Effector memory CD4-positive, alpha-beta T cell (primary cell): ENCODE data around the gene ZFPM1.

Experiments used
- DNase-seq, 3 donors: peaks; one replicate each; pipeline ENCODE4 v3.0.0-alpha.2; 2020
- H3K27ac ChIP-seq: 2 replicates; pipeline ENCODE4 v1.7.0; 2013; ENCODE audit warnings: mild to moderate bottlenecking, low read length, moderate library complexity; ENCODE audit not compliant: insufficient read depth, poor library complexity, severe bottlenecking
- H3K27me3 ChIP-seq: replicated peaks from 2 replicates; pipeline ENCODE4 v1.7.0; 2013; ENCODE audit warnings: mild to moderate bottlenecking, low read length; ENCODE audit not compliant: insufficient read depth, control insufficient read depth, poor library complexity, severe bottlenecking
- H3K36me3 ChIP-seq: 2 replicates; pipeline ENCODE4 v1.7.0; 2013; ENCODE audit warnings: mild to moderate bottlenecking, low read length, moderate library complexity; ENCODE audit not compliant: control insufficient read depth, insufficient read depth
- H3K4me1 ChIP-seq: 2 replicates; pipeline ENCODE4 v1.7.0; 2013; ENCODE audit warnings: low read length, mild to moderate bottlenecking; ENCODE audit not compliant: control insufficient read depth, insufficient read depth, poor library complexity, severe bottlenecking
- H3K4me3 ChIP-seq: 2 replicates; pipeline ENCODE4 v1.7.0; 2013; ENCODE audit warnings: low read length, low read depth, mild to moderate bottlenecking; ENCODE audit not compliant: insufficient read depth, poor library complexity, severe bottlenecking
- H3K9me3 ChIP-seq: 2 replicates; pipeline ENCODE4 v1.7.0; 2013; ENCODE audit warnings: mild to moderate bottlenecking, low read length, moderate library complexity; ENCODE audit not compliant: control insufficient read depth

ZFPM1 gene

DNA sequence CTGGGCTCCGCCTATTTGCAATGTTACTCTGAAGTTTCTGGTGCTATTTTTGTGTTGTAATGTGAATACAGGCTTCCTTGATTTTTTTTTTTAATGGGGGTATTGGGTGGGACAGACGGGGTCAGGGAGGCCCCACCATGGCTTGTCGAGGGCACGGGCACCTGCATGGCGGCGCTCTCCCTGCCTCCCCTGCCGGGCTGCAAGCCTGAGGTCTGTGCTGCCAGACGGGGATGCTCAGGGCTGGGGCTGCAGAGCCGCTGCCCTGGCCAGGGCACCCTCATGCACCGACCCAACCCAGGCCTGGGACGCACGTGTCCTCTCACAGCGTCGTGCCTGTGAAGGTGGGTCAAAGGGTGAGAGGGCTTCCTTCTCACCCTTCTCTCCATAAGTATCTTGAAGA, 13.0 kb upstream of the ZFPM1 start:
- no peaks in the 10 kb centered on the region for H3K27me3 ChIP-seq

DNA sequence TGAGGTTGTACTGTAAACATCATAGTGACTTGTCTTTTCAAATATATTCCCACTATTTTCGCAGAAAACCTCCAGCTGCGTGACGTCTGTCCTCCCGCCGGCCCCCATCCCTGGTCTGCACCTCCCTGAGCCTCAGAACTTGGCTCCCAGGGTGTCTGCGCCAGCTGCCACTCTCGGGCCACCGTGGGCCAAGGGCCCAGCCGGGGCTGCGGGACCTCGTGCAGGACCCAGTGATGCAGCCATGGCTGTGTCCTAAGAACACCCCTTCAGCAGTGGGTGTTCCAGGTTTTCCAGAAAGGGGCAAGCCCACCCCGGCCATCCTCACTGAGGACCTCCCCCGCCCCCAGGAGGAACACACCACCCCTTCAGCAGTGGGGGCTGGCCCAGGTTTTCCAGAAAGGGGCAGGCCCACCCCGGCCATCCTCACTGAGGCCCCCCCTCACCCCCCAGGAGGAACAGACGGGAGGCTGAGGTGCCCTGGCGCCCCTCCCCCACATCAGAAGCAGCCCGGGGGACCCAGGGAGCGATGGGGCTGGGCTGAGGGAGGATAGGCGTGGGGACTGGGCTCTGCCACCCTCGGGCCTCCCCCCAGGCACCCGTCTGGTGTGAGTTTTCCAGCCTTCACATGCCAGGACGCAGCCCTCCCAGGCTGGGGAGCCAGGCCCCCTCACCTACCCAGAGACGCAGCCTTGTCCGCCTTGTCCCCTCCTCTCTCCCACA, 12.2 kb upstream of the ZFPM1 start:
- Histone ChIP-seq H3K4me3 (no peak overlapping the region), H3K27ac (no peak overlapping the region), H3K9me3 (no peaks in the 10 kb centered on the region), H3K4me1 (peaks cover 9% of the 10 kb centered on the region), H3K36me3 (no peaks in the 10 kb centered on the region), H3K27me3 (no peaks in the 10 kb centered on the region)
- no peak for DNase-seq

More for the DNA sequence above, 13.0 kb upstream of the ZFPM1 start:
- H3K36me3 ChIP-seq: no peaks in the 10 kb centered on the region
- DNase-seq: no peak
- H3K4me3 ChIP-seq: no peak overlapping the region
- H3K27ac ChIP-seq: no peak overlapping the region
- H3K4me1 ChIP-seq: peaks cover 9% of the 10 kb centered on the region
- H3K9me3 ChIP-seq: no peaks in the 10 kb centered on the region

DNA sequence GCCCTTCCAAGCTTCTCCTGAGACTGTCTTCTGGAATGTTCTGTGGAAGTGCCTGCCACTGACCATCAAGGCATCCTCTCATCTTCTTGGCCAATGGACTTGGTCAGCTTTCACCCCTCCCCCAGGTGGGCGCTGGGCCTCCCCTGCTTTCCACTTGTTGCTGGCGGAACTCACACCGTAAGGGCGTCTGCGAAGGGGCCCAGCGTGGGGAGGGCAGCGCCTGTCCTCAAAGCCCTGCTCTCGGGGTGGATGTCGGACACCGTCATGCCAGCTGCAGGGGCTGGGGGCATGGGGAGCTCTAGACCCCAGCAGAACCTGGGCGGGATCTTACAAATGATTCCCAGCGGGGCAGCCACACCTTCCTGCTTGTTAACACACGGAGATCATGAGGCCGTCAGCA, 11.6 kb upstream of the ZFPM1 start:
- no peak overlapping the region for H3K27ac ChIP-seq
- no peak for DNase-seq
- no peaks in the 10 kb centered on the region for H3K27me3 ChIP-seq
- H3K36me3 ChIP-seq: no peaks in the 10 kb centered on the region
- H3K9me3 ChIP-seq: no peaks in the 10 kb centered on the region
- H3K4me1 ChIP-seq: peaks cover 9% of the 10 kb centered on the region
- H3K4me3 ChIP-seq: no peak overlapping the region

DNA sequence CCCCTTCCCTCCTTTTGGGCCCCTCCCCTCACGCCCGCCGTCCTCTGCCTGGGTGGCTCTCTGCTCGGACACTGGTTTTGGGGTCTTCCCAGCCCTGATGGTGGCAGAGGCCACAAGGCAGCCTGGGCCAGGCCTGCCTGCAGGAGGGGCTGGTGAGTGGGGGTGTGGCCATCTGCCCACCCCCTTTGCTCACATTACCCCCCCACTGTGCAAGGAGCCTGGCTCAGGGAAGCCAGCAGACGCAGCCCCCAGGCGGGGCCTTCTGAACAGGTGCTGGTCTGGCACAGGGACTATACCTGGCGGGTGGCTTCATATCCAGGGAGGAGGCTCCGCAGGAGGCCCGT, 10.7 kb upstream of the ZFPM1 start:
- Histone ChIP-seq H3K9me3 (no peaks in the 10 kb centered on the region), H3K4me1 (peaks cover 6% of the 10 kb centered on the region), H3K4me3 (no peak overlapping the region), H3K27ac (no peak overlapping the region), H3K27me3 (no peaks in the 10 kb centered on the region), H3K36me3 (no peaks in the 10 kb centered on the region)
- DNase-seq: no peak

DNA sequence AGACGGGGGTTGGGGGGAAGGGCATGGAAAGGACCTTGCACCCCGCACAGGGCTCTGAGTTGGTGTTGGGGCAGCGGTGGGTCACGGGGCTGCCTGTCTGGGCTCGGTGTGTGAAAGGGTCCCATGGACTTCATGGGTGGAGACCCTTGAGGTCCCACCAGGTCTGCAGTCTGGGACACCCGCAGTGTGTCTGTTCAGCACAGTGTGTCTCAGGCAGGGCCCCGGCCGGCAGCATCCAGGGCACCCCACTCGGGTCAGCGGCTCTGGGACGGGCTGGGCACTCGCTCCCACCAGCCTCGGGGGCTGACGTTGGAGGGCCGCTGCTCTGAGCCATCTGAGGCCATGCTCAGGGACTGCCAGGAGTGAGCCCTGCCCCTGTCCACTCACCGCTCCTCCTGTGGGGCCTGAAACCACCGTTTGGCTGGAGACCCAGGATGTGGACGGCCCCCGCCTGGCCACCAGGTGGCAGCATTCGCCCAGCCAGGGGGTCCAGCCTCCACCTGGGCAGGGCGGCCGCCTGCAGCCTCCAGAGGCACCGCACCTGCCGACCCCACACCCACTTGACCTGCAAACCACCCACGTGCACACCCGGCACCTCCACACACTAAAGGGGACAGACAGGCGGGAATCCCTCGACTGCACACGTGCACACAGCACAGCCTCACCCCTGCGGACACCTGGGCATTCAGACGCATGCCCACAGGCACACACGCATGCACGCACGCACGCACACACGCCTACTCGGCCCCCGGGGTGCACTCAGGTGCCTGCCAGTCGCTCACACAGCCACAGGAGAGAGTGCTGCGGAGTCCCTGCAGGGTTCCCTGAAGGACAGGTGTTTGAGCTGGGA, 10.1 kb upstream of the ZFPM1 start:
- Histone ChIP-seq H3K27ac (no peak overlapping the region), H3K4me1 (peaks cover 4% of the 10 kb centered on the region), H3K9me3 (no peaks in the 10 kb centered on the region), H3K36me3 (no peaks in the 10 kb centered on the region), H3K4me3 (no peak overlapping the region), H3K27me3 (no peaks in the 10 kb centered on the region)
- DNase-seq: peak; percentile 56 to 74 (median 69)

DNA sequence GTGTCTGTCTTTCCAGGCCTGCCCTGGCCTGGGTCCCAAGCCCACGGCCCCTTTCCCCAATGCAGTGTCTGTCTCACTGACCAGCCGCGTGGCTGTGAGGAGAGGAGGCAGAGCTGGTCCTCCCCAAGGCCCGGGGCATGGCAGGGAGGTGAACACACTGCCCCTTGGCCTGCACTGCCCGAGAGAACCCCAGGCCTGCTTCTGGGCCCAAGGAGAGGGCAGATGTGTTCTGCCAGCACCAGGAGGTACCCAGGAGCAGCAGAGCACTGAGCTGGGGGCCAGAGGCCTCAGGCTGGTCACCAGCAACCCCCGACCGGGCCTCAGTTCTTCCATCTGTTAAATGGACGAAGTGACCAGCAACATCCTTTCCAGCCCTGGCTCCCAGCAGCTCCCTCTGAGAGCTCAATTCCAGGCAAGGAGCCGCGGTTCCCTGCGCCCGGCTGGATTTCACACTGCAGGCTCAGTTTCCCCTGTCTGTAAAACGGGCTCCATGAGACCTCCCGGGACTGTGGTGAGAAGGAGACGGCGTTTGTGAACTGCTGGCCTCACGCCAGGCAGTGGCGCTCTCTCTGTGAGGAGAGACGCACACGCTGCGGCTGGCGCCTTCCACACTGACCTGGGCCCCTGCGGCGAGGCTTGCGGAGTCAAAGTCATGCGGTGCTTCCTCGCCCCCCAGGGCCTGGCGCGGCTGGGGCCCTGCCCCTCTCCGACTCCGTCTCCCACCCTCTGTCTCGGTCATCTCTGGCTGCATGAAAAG, 8.1 kb upstream of the ZFPM1 start:
- H3K4me1 ChIP-seq: peaks cover 4% of the 10 kb centered on the region
- H3K9me3 ChIP-seq: no peaks in the 10 kb centered on the region
- DNase-seq: no peak
- no peaks in the 10 kb centered on the region for H3K27me3 ChIP-seq
- H3K4me3 ChIP-seq: no peak overlapping the region
- H3K27ac ChIP-seq: no peak overlapping the region
- no peaks in the 10 kb centered on the region for H3K36me3 ChIP-seq

DNA sequence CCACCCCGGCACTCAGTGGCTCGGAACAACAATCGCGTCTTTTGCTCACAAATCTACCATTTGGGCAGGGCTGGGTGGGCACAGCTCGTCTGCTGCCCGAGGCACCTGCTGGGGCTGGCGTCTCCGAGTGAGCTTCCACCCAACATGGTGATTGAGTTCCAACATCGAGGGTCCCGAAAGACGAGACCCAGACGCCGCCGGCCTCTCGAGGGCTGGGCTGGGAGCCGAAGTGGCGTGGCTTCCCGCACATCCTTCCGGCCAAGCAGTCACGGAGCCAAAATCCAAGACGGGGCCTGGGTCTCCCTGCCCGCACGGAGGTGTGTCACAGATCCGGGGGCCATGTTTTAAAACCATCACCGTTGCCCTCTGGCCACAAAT, 7.5 kb upstream of the ZFPM1 start:
- Histone ChIP-seq H3K27ac (no peak overlapping the region), H3K4me1 (peaks cover 4% of the 10 kb centered on the region), H3K4me3 (no peak overlapping the region), H3K36me3 (no peaks in the 10 kb centered on the region), H3K27me3 (no peaks in the 10 kb centered on the region), H3K9me3 (no peaks in the 10 kb centered on the region)
- DNase-seq: no peak

DNA sequence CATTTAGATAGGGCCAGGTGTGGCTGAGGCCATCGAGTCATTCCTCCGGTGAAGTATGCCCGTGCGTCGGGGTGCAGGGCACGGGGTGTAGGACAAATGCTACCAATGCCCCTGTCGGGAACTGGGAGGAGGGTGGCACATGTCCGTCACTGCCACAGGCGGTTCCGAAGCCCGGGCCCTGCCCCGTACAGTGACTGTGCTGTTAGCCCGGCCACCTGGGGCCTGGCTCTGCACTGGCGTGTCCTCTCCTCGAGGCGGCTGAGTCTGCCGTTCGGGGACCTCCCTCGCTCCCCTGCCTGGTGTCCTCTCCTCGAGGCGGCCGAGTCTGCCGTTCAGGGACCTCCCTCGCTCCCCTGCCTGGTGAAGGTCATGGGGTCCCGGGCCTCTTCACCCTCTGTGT, 7.0 kb upstream of the ZFPM1 start:
- DNase-seq: no peak
- no peak overlapping the region for H3K4me3 ChIP-seq

DNA sequence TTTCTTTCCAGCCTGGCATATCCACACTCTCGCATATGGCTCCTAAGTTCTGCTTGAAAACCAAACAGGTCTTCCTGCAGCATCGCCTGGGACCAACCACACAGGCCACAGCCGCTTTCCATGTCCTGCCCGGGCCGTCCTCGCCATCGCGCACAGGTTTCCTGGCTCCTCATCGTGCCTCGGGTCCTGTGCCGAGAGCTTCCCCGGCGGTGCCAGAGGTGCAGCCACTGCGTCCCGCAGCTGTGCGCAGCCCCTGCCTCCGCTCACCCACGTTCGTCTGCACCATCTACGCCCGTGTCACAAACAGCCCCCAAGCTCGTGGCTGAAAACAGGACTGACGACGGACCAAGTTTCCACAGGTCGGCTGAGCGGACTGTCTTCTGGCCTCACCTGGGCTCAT, 6.3 kb upstream of the ZFPM1 start:
- no peak for DNase-seq
- Histone ChIP-seq H3K4me3 (no peak overlapping the region), H3K9me3 (no peaks in the 10 kb centered on the region), H3K4me1 (peaks cover 4% of the 10 kb centered on the region), H3K27ac (no peak overlapping the region), H3K27me3 (no peaks in the 10 kb centered on the region), H3K36me3 (no peaks in the 10 kb centered on the region)

More for the DNA sequence above, 7.0 kb upstream of the ZFPM1 start:
- H3K27me3 ChIP-seq: no peaks in the 10 kb centered on the region
- no peaks in the 10 kb centered on the region for H3K9me3 ChIP-seq
- no peaks in the 10 kb centered on the region for H3K36me3 ChIP-seq
- H3K4me1 ChIP-seq: peaks cover 4% of the 10 kb centered on the region
- H3K27ac ChIP-seq: no peak overlapping the region

DNA sequence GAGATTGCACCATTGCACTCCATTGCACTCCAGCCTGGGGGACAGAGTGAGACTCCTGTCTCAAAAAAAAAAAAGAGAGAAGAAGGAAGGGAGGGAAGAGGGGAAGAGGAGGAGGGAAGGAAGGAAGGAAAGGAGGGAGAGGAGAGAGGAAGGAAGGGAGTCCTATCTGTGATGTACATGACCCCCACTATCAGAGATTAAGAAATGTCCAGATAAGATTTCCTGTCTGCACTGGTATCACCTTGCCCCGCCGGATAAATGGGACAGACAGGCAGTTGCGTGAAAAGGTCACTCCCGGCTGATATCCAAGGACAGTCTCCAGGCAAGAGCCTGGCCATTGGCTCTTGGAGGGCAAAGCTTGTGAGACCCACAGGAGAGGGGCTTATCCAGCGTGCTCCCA, 5.2 kb upstream of the ZFPM1 start:
- Histone ChIP-seq H3K4me1 (peaks cover 12% of the 10 kb centered on the region), H3K27me3 (no peaks in the 10 kb centered on the region), H3K9me3 (no peaks in the 10 kb centered on the region), H3K36me3 (no peaks in the 10 kb centered on the region), H3K27ac (no peak overlapping the region), H3K4me3 (no peak overlapping the region)
- DNase-seq: no peak
